Mucosa of descending colon (tissue), 3 donors: ENCODE results near the gene MIGA2. TPM values are rescaled to one million over a fixed set of nuclear protein-coding genes. Genes with fewer than 3 reads are reported as not detected.

Source experiments
- ATAC-seq: fragments of 200-7000 bp; cut with Tn5 transposase; one replicate; pipeline ENCODE4 v1.9.1; 2020; ENCODE audit warnings: mild to moderate bottlenecking, moderate library complexity
- DNase-seq, 3 donors: peaks; one replicate each; pipeline ENCODE4 v3.0.0-alpha.2; 2020
- H3K36me3 ChIP-seq: fragments of 200-600 bp; one replicate; pipeline ENCODE4 v1.8.0; 2021; ENCODE audit warnings: low read depth, mild to moderate bottlenecking
- H3K4me1 ChIP-seq: fragments of 200-600 bp; one replicate; pipeline ENCODE4 v1.8.0; 2021; ENCODE audit warnings: low read depth, mild to moderate bottlenecking
- H3K4me3 ChIP-seq: fragments of 200-600 bp; one replicate; pipeline ENCODE4 v1.8.0; 2021; ENCODE audit warnings: mild to moderate bottlenecking
- H3K9me3 ChIP-seq: fragments of 200-600 bp; one replicate; pipeline ENCODE4 v1.8.0; 2021; ENCODE audit warnings: mild to moderate bottlenecking
- intact Hi-C, 2 donors: fragments of 100-400 bp; cut with DNase I in 1 of 2; cut with micrococcal nuclease in 1 of 2; formaldehyde crosslinking; loops; one replicate each; pipeline versions ENCODE4 v1.11.0 to v1.11.1; 2022; cut with DNase I, micrococcal nuclease
- total RNA-seq, 3 donors: library from RNA; stranded (reverse); fragmentation: NEBNext Ultra II Directional in 2 of 3; extraction: Animal tissue kit (Norgen Biotek cat#: 25700) in 2 of 3; gene quantifications; one replicate each; pipeline versions ENCODE4 v1.2.1 to v1.2.4, GENCODE V29; 2021 to 2023
- TF ChIP-seq, protein P1 (sequence below): fragments of 200-600 bp; IDR thresholded peaks from one replicate; pipeline ENCODE4 v1.8.0; 2022; ENCODE audit warnings: antibody characterized with exemption, mild to moderate bottlenecking
- donor health status: DM: no; HTN: no; CAD: no; lungs with moderate emphysema.
- donor health status: DM: no; HTN: no; CAD: no.
- donor health status: DM: no; HTN: yes; CAD: no.

The MIGA2 gene
- total RNA-seq, 3 donors from 2014 or later = 56.2 to 89.4 (median 57.1) TPM

DNA sequence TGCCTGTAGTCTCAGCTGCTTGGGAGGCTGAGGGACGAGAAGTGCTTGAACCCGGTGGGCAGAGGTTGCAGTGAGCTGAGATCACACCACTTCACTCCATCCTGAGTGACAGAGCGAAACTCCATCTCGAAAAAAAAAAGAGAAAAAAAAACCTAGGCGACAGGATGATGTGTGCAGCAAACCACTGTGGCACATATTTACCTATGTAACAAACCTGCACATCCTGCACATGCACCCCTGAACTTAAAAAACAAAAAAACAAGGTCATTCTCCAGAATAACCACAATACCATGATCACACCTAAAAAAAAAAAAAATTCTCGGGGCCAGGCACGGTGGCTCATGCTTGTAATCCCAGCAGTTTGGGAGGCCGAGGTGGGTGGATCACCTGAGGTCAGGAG, 37.0 kb downstream of the MIGA2 start:
- no peak overlapping the region for H3K4me3 ChIP-seq
- H3K4me1 ChIP-seq = peaks cover 25% of the 10 kb centered on the region
- H3K9me3 ChIP-seq = no peaks in the 10 kb centered on the region
- DNase-seq (no peak), ATAC-seq (no peak)
- no peaks in the 10 kb centered on the region for H3K36me3 ChIP-seq
- TF ChIP-seq, protein P1, sequence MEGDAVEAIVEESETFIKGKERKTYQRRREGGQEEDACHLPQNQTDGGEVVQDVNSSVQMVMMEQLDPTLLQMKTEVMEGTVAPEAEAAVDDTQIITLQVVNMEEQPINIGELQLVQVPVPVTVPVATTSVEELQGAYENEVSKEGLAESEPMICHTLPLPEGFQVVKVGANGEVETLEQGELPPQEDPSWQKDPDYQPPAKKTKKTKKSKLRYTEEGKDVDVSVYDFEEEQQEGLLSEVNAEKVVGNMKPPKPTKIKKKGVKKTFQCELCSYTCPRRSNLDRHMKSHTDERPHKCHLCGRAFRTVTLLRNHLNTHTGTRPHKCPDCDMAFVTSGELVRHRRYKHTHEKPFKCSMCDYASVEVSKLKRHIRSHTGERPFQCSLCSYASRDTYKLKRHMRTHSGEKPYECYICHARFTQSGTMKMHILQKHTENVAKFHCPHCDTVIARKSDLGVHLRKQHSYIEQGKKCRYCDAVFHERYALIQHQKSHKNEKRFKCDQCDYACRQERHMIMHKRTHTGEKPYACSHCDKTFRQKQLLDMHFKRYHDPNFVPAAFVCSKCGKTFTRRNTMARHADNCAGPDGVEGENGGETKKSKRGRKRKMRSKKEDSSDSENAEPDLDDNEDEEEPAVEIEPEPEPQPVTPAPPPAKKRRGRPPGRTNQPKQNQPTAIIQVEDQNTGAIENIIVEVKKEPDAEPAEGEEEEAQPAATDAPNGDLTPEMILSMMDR = no peak
- intact Hi-C loops = no loop called here

DNA sequence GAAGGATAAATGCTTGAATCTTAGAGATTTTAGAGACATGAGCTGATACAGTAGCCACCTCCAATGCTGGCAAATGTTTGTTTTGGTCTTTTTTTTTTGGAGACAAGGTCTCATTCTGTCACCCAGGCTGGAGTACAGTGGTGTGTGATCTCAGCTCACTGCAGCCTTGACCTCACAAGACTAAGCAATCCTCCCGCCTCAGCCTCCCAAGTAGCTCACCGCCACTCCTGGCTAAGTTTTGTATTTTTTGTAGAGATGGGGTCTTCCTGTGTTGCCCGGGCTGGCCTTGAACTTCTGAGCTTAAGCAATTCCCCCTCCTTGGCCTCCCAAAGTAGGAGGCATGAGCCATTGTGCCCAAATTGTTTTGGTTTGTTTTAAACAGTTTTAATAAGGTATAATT, 37.7 kb downstream of the MIGA2 start:
- ATAC-seq (no peak), DNase-seq (no peak)
- Histone ChIP-seq H3K9me3 (no peaks in the 10 kb centered on the region), H3K4me1 (peaks cover 30% of the 10 kb centered on the region), H3K4me3 (no peak overlapping the region), H3K36me3 (no peaks in the 10 kb centered on the region)
- TF ChIP-seq, protein P1 = no peak
- intact Hi-C loops = no loop called here

DNA sequence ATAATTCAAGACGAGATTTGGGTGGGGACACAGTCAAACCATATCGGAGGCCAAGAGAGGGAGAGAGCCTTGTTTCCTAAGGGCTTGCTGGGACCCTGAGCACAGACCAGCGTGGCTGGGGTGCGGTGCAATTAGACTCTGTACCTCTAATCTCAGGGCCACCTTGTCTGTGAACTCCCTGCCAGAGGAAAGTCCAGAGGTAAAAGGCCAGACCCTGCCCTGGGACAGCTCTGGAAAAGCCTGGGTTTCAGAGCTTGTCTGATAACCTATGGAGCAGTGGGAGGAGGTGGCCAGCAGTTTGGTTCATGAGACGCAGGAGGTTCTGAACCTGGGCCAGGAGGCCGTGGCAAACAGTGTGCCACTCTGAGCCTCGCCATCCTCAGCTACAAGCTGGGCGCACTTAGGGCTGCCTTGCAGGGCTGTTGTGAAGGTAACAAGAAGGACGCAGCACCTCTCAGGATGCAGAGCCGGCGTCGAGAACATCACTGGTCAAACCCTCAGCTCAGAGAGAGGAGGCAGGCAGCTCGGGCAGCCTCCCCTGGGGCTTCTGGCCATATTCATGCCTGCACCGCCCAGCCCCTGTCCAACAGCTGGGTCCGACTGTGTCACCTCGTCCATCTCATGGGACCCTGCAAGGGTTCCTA, 39.7 kb downstream of the MIGA2 start:
- Histone ChIP-seq H3K4me1 (peaks cover 32% of the 10 kb centered on the region), H3K36me3 (no peaks in the 10 kb centered on the region), H3K9me3 (no peaks in the 10 kb centered on the region), H3K4me3 (no peak overlapping the region)
- TF ChIP-seq, protein P1 = no peak
- ATAC-seq = peak; percentile 1
- DNase-seq = peak in 2 of 3 donors; percentile 48 to 54
- intact Hi-C loops = no loop called here

DNA sequence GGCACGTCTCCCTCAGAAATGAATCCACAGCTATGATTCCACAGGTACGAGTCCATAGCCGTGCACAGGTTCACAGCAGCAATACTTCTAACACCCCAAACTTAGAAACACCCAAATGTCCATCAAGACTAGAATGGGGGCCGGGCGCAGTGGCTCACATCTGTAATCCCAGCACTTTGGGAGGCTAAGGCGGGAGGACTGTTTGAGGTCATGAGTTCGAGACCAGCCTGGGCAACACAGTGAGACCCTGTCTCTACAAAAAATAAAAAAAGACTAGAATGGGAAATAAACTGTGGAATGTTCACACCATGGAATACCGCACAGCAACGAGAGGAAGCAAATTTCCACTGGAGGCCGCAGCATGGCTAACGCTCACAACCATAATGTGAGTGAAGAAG, 40.2 kb downstream of the MIGA2 start:
- Histone ChIP-seq H3K4me1 (peaks cover 34% of the 10 kb centered on the region), H3K4me3 (no peak overlapping the region), H3K9me3 (no peaks in the 10 kb centered on the region), H3K36me3 (no peaks in the 10 kb centered on the region)
- ATAC-seq (no peak), DNase-seq (peak in 1 of 3 donors; percentile 21)
- TF ChIP-seq, protein P1 = no peak
- intact Hi-C loops = no loop called here

DNA sequence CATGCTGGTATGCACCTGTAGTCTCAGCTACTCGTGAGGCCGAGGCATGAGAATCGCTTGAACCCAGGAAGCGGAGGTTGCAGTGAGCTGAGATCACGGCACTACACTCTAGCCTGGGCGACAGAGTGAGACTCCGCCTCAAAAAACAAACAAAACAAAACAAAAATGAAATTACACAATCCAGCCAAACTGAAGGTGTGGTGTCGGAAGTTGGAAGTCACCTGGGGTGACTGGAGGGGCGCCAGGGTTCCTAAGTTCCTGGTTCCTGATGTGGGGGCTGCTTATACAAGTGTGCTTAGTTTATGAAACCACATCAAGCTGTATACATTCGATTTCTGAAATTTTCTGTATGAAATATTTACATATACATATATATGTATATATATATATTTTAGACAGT, 40.8 kb downstream of the MIGA2 start:
- Histone ChIP-seq H3K4me3 (no peak overlapping the region), H3K9me3 (no peaks in the 10 kb centered on the region), H3K36me3 (no peaks in the 10 kb centered on the region), H3K4me1 (peaks cover 40% of the 10 kb centered on the region)
- DNase-seq (peak; percentile 75 to 82 (median 81)), ATAC-seq (peak; percentile 19)
- TF ChIP-seq, protein P1 = no peak
- intact Hi-C loops = no loop called here
